Kidney capillary endothelial cell (primary cell): ENCODE measurements around the gene HSPB7.
"Not testable (repeated sequence)": the region's sequence is repeated elsewhere in the genome, so short reads cannot be mapped to it uniquely, and the experiment has no call there.

ENCODE experiments used
- DNase-seq: peaks from one replicate; pipeline ENCODE4 v3.0.0-alpha.2; 2018; ENCODE audit warnings: low spot score

Gene HSPB7

GRCh38 chr1:16050328-16050727 lies 32.5 kb upstream of the HSPB7 start:
- DNase-seq: no peak

- no peak for DNase-seq
Measured at GRCh38 chr1:16048573-16049189, 30.8 kb upstream of the HSPB7 start.

- DNase-seq: no peak
Measured at GRCh38 chr1:16047791-16048475, 30.1 kb upstream of the HSPB7 start.

GRCh38 chr1:16046842-16047241 lies 29.0 kb upstream of the HSPB7 start:
- no peak for DNase-seq

GRCh38 chr1:16043950-16044349 lies 26.1 kb upstream of the HSPB7 start:
- no peak for DNase-seq

GRCh38 chr1:16043521-16043920 lies 25.7 kb upstream of the HSPB7 start, which contains the start of gene CLCNKB:
CLCNKB (plus strand) TSS chr1:16043782; CDS start chr1:16044493, 711 bp downstream.
- no peak for DNase-seq

- DNase-seq: not testable (repeated sequence)
Measured at GRCh38 chr1:16042654-16043053, 24.8 kb upstream of the HSPB7 start.

- DNase-seq: no peak
Measured at GRCh38 chr1:16042096-16042495, 24.3 kb upstream of the HSPB7 start.

GRCh38 chr1:16041200-16041599 lies 23.4 kb upstream of the HSPB7 start:
- no peak for DNase-seq

GRCh38 chr1:16039871-16040270 lies 22.0 kb upstream of the HSPB7 start:
- DNase-seq: not testable (repeated sequence)

- DNase-seq: no peak
Measured at GRCh38 chr1:16038620-16038912, 20.7 kb upstream of the HSPB7 start.

GRCh38 chr1:16036461-16036860 lies 18.6 kb upstream of the HSPB7 start:
- DNase-seq: not testable (repeated sequence)

- DNase-seq: not testable (repeated sequence)
Measured at GRCh38 chr1:16033103-16033632, 15.3 kb upstream of the HSPB7 start.

GRCh38 chr1:16032388-16033102 lies 14.7 kb upstream of the HSPB7 start:
- DNase-seq: peak; percentile 76

GRCh38 chr1:16031551-16031950 lies 13.7 kb upstream of the HSPB7 start:
- DNase-seq: no peak

- DNase-seq: no peak
Measured at GRCh38 chr1:16029288-16029687, 11.4 kb upstream of the HSPB7 start.

GRCh38 chr1:16029003-16029268 lies 11.1 kb upstream of the HSPB7 start:
- DNase-seq: not testable (repeated sequence)

GRCh38 chr1:16028237-16029002 lies 10.6 kb upstream of the HSPB7 start:
- DNase-seq: no peak

- DNase-seq: no peak
Measured at GRCh38 chr1:16026723-16027484, 9.1 kb upstream of the HSPB7 start.

- DNase-seq: not testable (repeated sequence)
Measured at GRCh38 chr1:16026302-16026701, 8.5 kb upstream of the HSPB7 start.

- no peak for DNase-seq
Measured at GRCh38 chr1:16023050-16023653, 5.3 kb upstream of the HSPB7 start.
